Ovary (tissue), 9 donors: ENCODE measurements around the gene EOLA1. TPM values are rescaled to one million over a fixed set of nuclear protein-coding genes. Genes with fewer than 3 reads are reported as not detected.
"Not testable (repeated sequence)": the region's sequence is repeated elsewhere in the genome, so short reads cannot be mapped to it uniquely, and the experiment has no call there.

Experiments used
- DNase-seq, 5 donors: peaks; one replicate each; pipeline ENCODE4 v3.0.0-alpha.2; 2019 to 2020
- H3K27ac ChIP-seq, 2 donors: fragments of 200-600 bp; one replicate each; pipeline versions ENCODE4 v1.5.1 to v1.8.0; 2019 to 2022
- H3K27me3 ChIP-seq: fragments of 200-600 bp; one replicate; pipeline ENCODE4 v1.8.0; 2022
- H3K36me3 ChIP-seq: fragments of 200-600 bp; sonication (generic); one replicate; pipeline ENCODE4 v1.5.1; 2019
- H3K4me1 ChIP-seq: one replicate; pipeline ENCODE4 v1.8.1; 2013; ENCODE audit warnings: mild to moderate bottlenecking, moderate library complexity; ENCODE audit not compliant: insufficient read depth
- H3K4me3 ChIP-seq: fragments of 200-600 bp; sonication (generic); one replicate; pipeline ENCODE4 v1.5.1; 2017
- H3K9me3 ChIP-seq, 2 donors: fragments of 200-600 bp in 1 of 2; sonication (generic) in 1 of 2; one replicate each; pipeline versions ENCODE4 v1.5.1 to v1.8.1; 2013 to 2019; ENCODE audit warnings: mild to moderate bottlenecking in 1 of 2, moderate library complexity in 1 of 2
- EP300 ChIP-seq: sonication (generic); formaldehyde crosslinking; IDR thresholded peaks from one replicate; pipeline ENCODE4 v1.6.1; 2017; ENCODE audit warnings: antibody characterized with exemption
- POLR2A ChIP-seq: fragments of 450-650 bp; IDR thresholded peaks from one replicate; pipeline ENCODE4 v1.6.1; 2017; ENCODE audit warnings: antibody characterized with exemption, mild to moderate bottlenecking, moderate library complexity
- WGBS, 3 donors: extraction: QIAGEN DNeasy Blood & Tissue Kit in 1 of 3; methylation state at CpG; one replicate each; pipeline versions ENCODE4 v1.1.5 to v1.1.7; 2013 to 2017; 5-methylcytosine and 5-hydroxymethylcytosine counted together
- intact Hi-C, 4 donors: fragments of 100-400 bp; cut with DNase I; formaldehyde crosslinking; loops; one replicate each; pipeline versions ENCODE4 v1.11.0 to v1.15.1; 2022 to 2023
- polyA plus RNA-seq, 2 donors: library from polyadenylated mRNA; stranded (reverse); fragments of 200-250 nt in 1 of 2; fragments of 350-450 nt in 1 of 2; fragmentation: Illumina TruSeq in 1 of 2; extraction: RNeasy Lipid Tissue Mini Kit (QIAGEN cat#74804) in 1 of 2; gene quantifications; one replicate each; pipeline ENCODE4 v1.2.3, GENCODE V29; 2013 to 2014
- total RNA-seq, 7 donors: library from RNA; depleted of rRNA in 2 of 7; stranded (reverse); fragments of >200 nt in 2 of 7; fragmentation: NEBNext Ultra II Directional in 3 of 7; extraction: Animal tissue kit (Norgen Biotek cat#: 25700) in 3 of 7; gene quantifications; one replicate each; pipeline versions ENCODE4 v1.1.0 to v1.2.4, GENCODE V29; 2016 to 2023
- TF ChIP-seq, protein P1 (sequence below), 3 donors: fragments of 450-650 bp in 2 of 3; fragments of 200-600 bp in 1 of 3; IDR thresholded peaks; one replicate each; pipeline versions ENCODE4 v1.5.1 to v1.8.0; 2016 to 2022; ENCODE audit warnings: antibody characterized with exemption in 3 of 3, mild to moderate bottlenecking in 1 of 3
- donor health status: DM: no; HTN: no; CAD: no; lungs with moderate emphysema.
- donor health status: DM: no; HTN: no; CAD: no.
- donor health status: Bipolar disorder and iron deficiency.
- donor health status: DM: yes; HTN: yes; CAD: no.
- donor health status: DM: no; HTN: no; CAD: no.
- donor health status: DM: yes; HTN: yes; CAD: no.

The EOLA1 gene
- total and polyA plus RNA-seq, 9 donors, result 8.7 to 27.5 (median 17.5) TPM

DNA sequence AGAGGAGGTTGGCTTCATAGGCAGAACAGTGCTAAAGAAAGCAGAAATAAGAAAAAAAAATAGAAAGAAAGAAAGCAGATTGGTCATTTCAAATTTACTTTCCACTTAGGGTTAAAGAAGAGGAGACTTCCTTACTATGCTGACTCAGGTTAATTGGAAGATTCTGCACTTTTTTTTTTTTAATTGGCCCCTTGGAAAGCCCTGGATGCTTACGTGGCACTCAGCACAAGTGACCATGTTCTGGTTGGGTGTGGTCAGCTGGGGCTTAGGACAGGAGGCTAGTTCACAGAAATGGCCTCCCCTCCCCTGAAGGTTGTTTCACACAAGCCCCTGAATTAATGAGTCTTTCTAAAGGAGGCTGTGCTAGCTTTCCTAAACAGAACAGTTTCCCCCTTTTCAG, 31.9 kb downstream of the EOLA1 start:
- no peak overlapping the region for H3K4me3 ChIP-seq
- DNase-seq, result no peak
- H3K9me3 ChIP-seq, result no peaks in the 10 kb centered on the region
- 13 to 32% (median 31%) methylated on average over 1 of the region's 1 CpG for WGBS, 3 donors
- H3K27ac ChIP-seq, result no peak overlapping the region
- no peak for TF ChIP-seq EP300
- TF ChIP-seq, protein P1, sequence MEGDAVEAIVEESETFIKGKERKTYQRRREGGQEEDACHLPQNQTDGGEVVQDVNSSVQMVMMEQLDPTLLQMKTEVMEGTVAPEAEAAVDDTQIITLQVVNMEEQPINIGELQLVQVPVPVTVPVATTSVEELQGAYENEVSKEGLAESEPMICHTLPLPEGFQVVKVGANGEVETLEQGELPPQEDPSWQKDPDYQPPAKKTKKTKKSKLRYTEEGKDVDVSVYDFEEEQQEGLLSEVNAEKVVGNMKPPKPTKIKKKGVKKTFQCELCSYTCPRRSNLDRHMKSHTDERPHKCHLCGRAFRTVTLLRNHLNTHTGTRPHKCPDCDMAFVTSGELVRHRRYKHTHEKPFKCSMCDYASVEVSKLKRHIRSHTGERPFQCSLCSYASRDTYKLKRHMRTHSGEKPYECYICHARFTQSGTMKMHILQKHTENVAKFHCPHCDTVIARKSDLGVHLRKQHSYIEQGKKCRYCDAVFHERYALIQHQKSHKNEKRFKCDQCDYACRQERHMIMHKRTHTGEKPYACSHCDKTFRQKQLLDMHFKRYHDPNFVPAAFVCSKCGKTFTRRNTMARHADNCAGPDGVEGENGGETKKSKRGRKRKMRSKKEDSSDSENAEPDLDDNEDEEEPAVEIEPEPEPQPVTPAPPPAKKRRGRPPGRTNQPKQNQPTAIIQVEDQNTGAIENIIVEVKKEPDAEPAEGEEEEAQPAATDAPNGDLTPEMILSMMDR (IDR thresholded peaks at IDR 0.05), result no peak
- TF ChIP-seq POLR2A, result no peak
- intact Hi-C loops, result no loop called here
- no peaks in the 10 kb centered on the region for H3K27me3 ChIP-seq
- H3K36me3 ChIP-seq, result no peaks in the 10 kb centered on the region
- no peaks in the 10 kb centered on the region for H3K4me1 ChIP-seq

DNA sequence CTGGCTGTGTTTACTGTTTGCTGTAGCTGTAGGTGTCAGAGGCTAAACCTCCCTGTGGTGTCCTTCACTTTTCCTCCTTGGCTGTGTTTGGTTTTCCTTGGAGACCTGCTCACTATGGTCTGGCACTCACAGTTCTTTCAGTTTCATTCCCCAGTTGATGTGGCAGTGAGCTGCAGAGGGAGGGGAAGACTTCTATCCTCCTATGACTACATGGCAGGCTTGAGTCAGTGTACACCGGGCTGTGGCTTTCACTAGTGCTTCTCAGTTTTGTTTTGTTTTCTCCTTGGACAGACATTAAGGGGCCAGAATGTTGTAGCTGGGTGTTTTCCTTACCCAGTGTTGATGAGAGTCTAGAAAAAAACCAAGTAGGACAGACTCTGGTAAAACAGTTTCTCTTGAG, 32.6 kb downstream of the EOLA1 start:
- no CpG with 5 or more reads among the region's 1 CpG for WGBS, 3 donors
- H3K36me3 ChIP-seq, intact Hi-C loops, H3K4me3 ChIP-seq, H3K4me1 ChIP-seq, DNase-seq, H3K9me3 ChIP-seq, H3K27ac ChIP-seq, H3K27me3 ChIP-seq: not testable (repeated sequence)

DNA sequence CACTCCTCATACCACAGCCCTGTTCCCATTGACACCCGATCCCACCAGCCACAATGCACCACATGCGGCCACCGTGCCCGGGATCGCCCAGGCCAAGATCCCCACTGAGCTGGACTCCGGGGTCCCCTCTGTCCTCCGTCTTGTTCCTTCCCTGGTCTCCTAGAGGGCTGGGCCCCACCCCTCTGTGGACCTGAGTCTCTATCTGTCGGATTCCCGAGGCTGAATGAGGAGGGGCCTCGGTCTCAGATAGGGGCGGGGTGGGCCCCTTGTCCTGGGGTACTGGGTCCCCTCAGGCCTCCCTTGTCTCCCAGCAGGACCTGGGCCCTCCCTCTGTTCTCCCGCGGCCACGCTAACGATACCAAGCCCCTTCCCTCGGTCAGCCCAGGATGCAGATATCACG, 44.8 kb downstream of the EOLA1 start:
- 87 to 88% methylated on average over 5 of the region's 17 CpGs; no CpG with 5 or more reads in 1 of the 3 donors for WGBS, 3 donors
- intact Hi-C loops, H3K9me3 ChIP-seq, H3K36me3 ChIP-seq, DNase-seq, H3K4me3 ChIP-seq, H3K27me3 ChIP-seq, H3K4me1 ChIP-seq, H3K27ac ChIP-seq: not testable (repeated sequence)

GRCh38 chrX:149587359-149587758, 46.5 kb downstream of the EOLA1 start, which contains the start of gene MAGEA9B:
Gene MAGEA9B (minus strand): TSS chrX:149587459. CDS start chrX:149583179, 4,280 bp downstream.
- H3K36me3 ChIP-seq, intact Hi-C loops: not testable (repeated sequence)
- WGBS, 3 donors, result no CpG with 5 or more reads among the region's 12 CpGs

GRCh38 chrX:149590993-149591392, 50.2 kb downstream of the EOLA1 start:
- DNase-seq, H3K4me3 ChIP-seq, H3K9me3 ChIP-seq, H3K27me3 ChIP-seq, H3K36me3 ChIP-seq, intact Hi-C loops, H3K27ac ChIP-seq, H3K4me1 ChIP-seq: not testable (repeated sequence)
- WGBS, 3 donors, result no CpG with 5 or more reads among the region's 7 CpGs

More at GRCh38 chrX:149587359-149587758, 46.5 kb downstream of the EOLA1 start, which contains the start of gene MAGEA9B:
- H3K9me3 ChIP-seq, H3K4me3 ChIP-seq, H3K4me1 ChIP-seq, H3K27ac ChIP-seq, DNase-seq, H3K27me3 ChIP-seq: not testable (repeated sequence)

DNA sequence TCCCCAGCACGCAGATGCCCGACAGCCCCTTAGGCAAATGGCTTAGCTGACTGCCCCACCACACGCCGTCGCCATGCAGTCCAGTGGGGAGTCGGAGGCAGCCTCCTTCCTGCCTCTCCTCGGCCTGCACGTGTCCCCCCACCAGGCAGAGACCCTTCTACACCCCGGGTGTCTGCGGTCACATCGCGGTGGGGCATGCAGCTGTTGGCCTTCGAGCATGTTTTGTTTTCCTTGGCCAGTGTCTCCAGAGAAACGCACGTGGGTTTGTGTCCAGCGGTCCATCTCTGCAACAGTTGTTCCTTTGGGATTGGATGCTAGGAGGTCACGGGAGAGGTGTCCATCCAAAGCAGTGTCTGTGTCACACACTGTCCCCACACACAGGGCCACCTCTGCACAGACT, 54.4 kb downstream of the EOLA1 start, which contains the start of gene HSFX2:
Gene HSFX2 (minus strand): TSS at position 101 of the 400 bp plus-strand sequence. CDS start 614 bp downstream, outside the sequence.
- H3K9me3 ChIP-seq, intact Hi-C loops, H3K4me1 ChIP-seq, DNase-seq, H3K4me3 ChIP-seq, H3K27ac ChIP-seq, H3K36me3 ChIP-seq, H3K27me3 ChIP-seq: not testable (repeated sequence)
- WGBS, 3 donors, result no CpG with 5 or more reads among the region's 17 CpGs

DNA sequence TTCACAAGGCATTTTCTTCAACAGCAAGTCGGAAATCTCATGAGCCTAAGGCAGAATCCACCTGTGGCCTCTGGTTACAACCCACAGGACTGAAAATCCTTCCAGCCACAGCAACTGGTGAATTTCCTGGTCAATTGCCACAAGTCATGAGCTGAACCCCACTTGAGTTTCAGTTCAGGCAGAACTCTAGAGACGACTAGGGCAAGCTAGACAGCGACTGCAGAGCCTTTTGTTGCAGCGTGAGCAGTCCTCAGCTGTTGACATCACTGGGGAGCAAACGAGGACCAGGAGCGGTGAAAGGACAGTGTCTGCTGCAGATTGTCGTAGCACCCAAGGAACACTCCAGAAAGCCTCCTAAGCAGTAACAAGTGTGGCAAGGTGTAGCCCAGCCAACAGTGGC, 55.1 kb downstream of the EOLA1 start:
- WGBS, 3 donors, result no CpG with 5 or more reads among the region's 7 CpGs
- not testable (repeated sequence) for H3K4me3 ChIP-seq

More for the DNA sequence above, 55.1 kb downstream of the EOLA1 start:
- H3K9me3 ChIP-seq, H3K27me3 ChIP-seq, H3K27ac ChIP-seq, intact Hi-C loops, H3K4me1 ChIP-seq, H3K36me3 ChIP-seq, DNase-seq: not testable (repeated sequence)

Other genes with a start within 250 kb of the EOLA1 start
- gene IDS, start 35.7 kb upstream of the EOLA1 start, total RNA-seq, result 100 to 1,000 TPM in 1 of 7 donors, 10 to 100 TPM in 6; 53.3 to 104 (median 76.1) TPM
- gene IDS, start 35.7 kb upstream of the EOLA1 start, polyA plus RNA-seq, result 100 to 1,000 TPM in 1 of 2 donors, 10 to 100 TPM in 1; 59.7 to 122 TPM
- gene HSFX3, start 8.9 kb downstream of the EOLA1 start, total RNA-seq, result not detected
- not detected for gene HSFX3, start 8.9 kb downstream of the EOLA1 start, polyA plus RNA-seq
- under 1 TPM in 1 of 7 donors, not detected in 6; 0.10 TPM for gene MAGEA9B, start 46.4 kb downstream of the EOLA1 start, total RNA-seq
- not detected for gene MAGEA9B, start 46.4 kb downstream of the EOLA1 start, polyA plus RNA-seq
- gene HSFX2, start 54.3 kb downstream of the EOLA1 start, total RNA-seq, result 1 to 10 TPM in 1 of 7 donors, under 1 TPM in 2, not detected in 4; 0.22 to 1.9 (median 0.66) TPM
- gene HSFX2, start 54.3 kb downstream of the EOLA1 start, polyA plus RNA-seq, result 1 to 10 TPM in 1 of 2 donors, under 1 TPM in 1; 0.70 to 1.7 TPM
- 10 to 100 TPM; 18.7 to 43.5 (median 36.7) TPM for gene TMEM185A, start 90.8 kb downstream of the EOLA1 start, total RNA-seq
- 10 to 100 TPM; 30.1 to 63.1 TPM for gene TMEM185A, start 90.8 kb downstream of the EOLA1 start, polyA plus RNA-seq
- gene MAGEA11, start 171.0 kb downstream of the EOLA1 start, total RNA-seq, result not detected
- not detected for gene MAGEA11, start 171.0 kb downstream of the EOLA1 start, polyA plus RNA-seq
- gene HSFX1, start 233.1 kb downstream of the EOLA1 start, total RNA-seq, result 1 to 10 TPM; 1.7 to 4.9 (median 3.2) TPM
- gene HSFX1, start 233.1 kb downstream of the EOLA1 start, polyA plus RNA-seq, result 1 to 10 TPM in 1 of 2 donors, under 1 TPM in 1; 0.73 to 3.2 TPM
- gene MAGEA9, start 240.9 kb downstream of the EOLA1 start, total RNA-seq, result not detected
- gene MAGEA9, start 240.9 kb downstream of the EOLA1 start, polyA plus RNA-seq, result not detected